Vagina (tissue), 2 donors: Measurements from ENCODE around the gene PNKD. TPM values are rescaled to one million over a fixed set of nuclear protein-coding genes. Genes with fewer than 3 reads are reported as not detected.

Source experiments
- DNase-seq, 2 donors: peaks; one replicate each; pipeline ENCODE4 v3.0.0-alpha.2; 2017; ENCODE audit errors: extremely low spot score in 2 of 2
- H3K27ac ChIP-seq: fragments of 200-600 bp; sonication (generic); one replicate; pipeline ENCODE4 v1.5.1; 2019
- H3K27me3 ChIP-seq: fragments of 200-600 bp; sonication (generic); one replicate; pipeline ENCODE4 v1.5.1; 2019
- H3K36me3 ChIP-seq, 2 donors: fragments of 200-600 bp; sonication (generic); one replicate each; pipeline ENCODE4 v1.5.1; 2017 to 2019
- H3K4me1 ChIP-seq: fragments of 200-600 bp; sonication (generic); one replicate; pipeline ENCODE4 v1.5.1; 2019
- H3K4me3 ChIP-seq, 2 donors: fragments of 200-600 bp; sonication (generic); 1 replicate in 1 of 2; 2 replicates in 1 of 2; pipeline ENCODE4 v1.5.1; 2016 to 2019
- H3K9me3 ChIP-seq: fragments of 200-600 bp; sonication (generic); one replicate; pipeline ENCODE4 v1.5.1; 2019
- POLR2A ChIP-seq, 2 donors: fragments of 450-650 bp; IDR thresholded peaks; one replicate each; pipeline ENCODE4 v1.6.1; 2017; ENCODE audit warnings: antibody characterized with exemption in 2 of 2, mild to moderate bottlenecking in 2 of 2, moderate library complexity in 2 of 2
- POLR2AphosphoS5 ChIP-seq, 2 donors: sonication (generic); formaldehyde crosslinking; IDR thresholded peaks; one replicate each; pipeline ENCODE4 v1.9.0; 2017; ENCODE audit warnings: antibody characterized with exemption in 2 of 2, mild to moderate bottlenecking in 2 of 2, low read depth in 1 of 2; ENCODE audit not compliant: insufficient read depth in 1 of 2
- intact Hi-C: fragments of 100-400 bp; cut with DNase I; formaldehyde crosslinking; loops from one replicate; pipeline ENCODE4 v1.15.1; 2023
- total RNA-seq: library from RNA; depleted of rRNA; stranded (reverse); fragments of >200 nt; gene quantifications from one replicate; pipeline ENCODE4 v1.2.3, GENCODE V29; 2016
- TF ChIP-seq, protein P1 (sequence below), 3 experiments: fragments of 450-650 bp in 2 of 3; fragments of 200-600 bp in 1 of 3; sonication (generic) in 1 of 3; IDR thresholded peaks; one replicate each; pipeline ENCODE4 v1.5.1; 2017 to 2019; ENCODE audit warnings: antibody characterized with exemption in 3 of 3, mild to moderate bottlenecking in 2 of 3, moderate library complexity in 2 of 3

Gene PNKD
- total RNA-seq, 1 donor from 2014 or later = 28.7 TPM

DNA sequence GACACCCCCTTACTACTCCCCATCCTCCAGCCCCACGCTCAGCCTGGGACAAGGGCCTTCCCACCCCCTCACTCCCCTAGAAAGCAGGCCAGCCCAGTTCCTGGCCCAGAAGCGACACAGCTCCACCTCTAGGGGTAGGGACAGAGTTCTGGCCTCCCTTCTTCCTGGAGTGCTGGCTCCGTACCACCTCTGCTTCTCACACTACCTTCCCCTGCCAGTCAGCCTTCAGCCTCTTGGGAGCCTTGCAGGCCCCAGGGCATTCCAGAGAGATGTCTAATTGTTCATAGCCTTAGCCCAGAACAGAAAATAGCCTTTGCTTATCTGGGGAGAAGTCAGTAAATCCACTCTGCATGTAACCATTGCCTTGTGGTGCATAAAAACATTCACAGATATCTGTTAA, 73.3 kb downstream of the PNKD start:
- Histone ChIP-seq H3K4me1 (peaks cover 10% of the 10 kb centered on the region), H3K4me3 (no peak overlapping the region), H3K27ac (no peak overlapping the region), H3K36me3 (no peaks in the 10 kb centered on the region), H3K27me3 (no peaks in the 10 kb centered on the region), H3K9me3 (no peaks in the 10 kb centered on the region)
- TF ChIP-seq POLR2A (IDR thresholded peaks at IDR 0.05) = no peak
- no peak for TF ChIP-seq POLR2AphosphoS5 (IDR thresholded peaks at IDR 0.05; ENCODE audit: insufficient read depth in 1 of 2, low read depth in 1 of 2)
- TF ChIP-seq, protein P1, sequence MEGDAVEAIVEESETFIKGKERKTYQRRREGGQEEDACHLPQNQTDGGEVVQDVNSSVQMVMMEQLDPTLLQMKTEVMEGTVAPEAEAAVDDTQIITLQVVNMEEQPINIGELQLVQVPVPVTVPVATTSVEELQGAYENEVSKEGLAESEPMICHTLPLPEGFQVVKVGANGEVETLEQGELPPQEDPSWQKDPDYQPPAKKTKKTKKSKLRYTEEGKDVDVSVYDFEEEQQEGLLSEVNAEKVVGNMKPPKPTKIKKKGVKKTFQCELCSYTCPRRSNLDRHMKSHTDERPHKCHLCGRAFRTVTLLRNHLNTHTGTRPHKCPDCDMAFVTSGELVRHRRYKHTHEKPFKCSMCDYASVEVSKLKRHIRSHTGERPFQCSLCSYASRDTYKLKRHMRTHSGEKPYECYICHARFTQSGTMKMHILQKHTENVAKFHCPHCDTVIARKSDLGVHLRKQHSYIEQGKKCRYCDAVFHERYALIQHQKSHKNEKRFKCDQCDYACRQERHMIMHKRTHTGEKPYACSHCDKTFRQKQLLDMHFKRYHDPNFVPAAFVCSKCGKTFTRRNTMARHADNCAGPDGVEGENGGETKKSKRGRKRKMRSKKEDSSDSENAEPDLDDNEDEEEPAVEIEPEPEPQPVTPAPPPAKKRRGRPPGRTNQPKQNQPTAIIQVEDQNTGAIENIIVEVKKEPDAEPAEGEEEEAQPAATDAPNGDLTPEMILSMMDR (IDR thresholded peaks at IDR 0.05) = no peak
- intact Hi-C loops = no loop called here
- DNase-seq = no peak

DNA sequence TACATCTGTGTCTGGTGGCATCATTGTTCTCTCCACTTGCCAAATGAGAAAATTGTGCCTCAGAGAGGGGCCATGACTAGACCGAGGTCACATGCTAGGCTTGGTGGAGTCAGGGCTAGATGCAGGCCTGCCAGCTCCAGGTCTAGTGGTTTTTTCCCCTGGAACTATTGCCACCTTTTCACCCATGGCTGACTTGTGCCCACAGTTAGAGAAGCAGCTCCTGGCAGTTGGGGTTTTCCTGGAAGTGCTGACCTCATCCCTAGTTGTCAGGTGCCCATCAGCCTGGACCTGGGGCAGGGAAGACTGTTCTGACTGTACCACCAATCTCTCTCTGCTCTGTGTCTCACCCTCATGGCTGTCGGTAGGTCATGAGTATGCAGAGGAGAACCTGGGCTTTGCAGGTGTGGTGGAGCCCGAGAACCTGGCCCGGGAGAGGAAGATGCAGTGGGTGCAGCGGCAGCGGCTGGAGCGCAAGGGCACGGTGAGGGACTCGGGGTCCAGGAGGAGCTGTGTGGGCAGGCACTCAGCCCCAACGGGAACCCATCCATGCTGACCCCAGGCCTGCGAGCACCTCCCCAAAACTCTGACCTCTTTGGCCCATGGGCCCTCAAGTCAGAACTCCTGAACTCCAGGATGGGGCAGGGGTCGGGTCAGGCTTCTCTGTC, 73.9 kb downstream of the PNKD start:
- no peaks in the 10 kb centered on the region for H3K36me3 ChIP-seq
- H3K9me3 ChIP-seq = no peaks in the 10 kb centered on the region
- TF ChIP-seq, protein P1 (IDR thresholded peaks at IDR 0.05) = no peak
- no peak for TF ChIP-seq POLR2A (IDR thresholded peaks at IDR 0.05)
- no peak for TF ChIP-seq POLR2AphosphoS5 (IDR thresholded peaks at IDR 0.05; ENCODE audit: insufficient read depth in 1 of 2, low read depth in 1 of 2)
- DNase-seq = no peak
- intact Hi-C loops = no loop called here
- no peak overlapping the region for H3K27ac ChIP-seq
- H3K27me3 ChIP-seq = no peaks in the 10 kb centered on the region
- no peak overlapping the region for H3K4me3 ChIP-seq
- H3K4me1 ChIP-seq = peaks cover 10% of the 10 kb centered on the region

DNA sequence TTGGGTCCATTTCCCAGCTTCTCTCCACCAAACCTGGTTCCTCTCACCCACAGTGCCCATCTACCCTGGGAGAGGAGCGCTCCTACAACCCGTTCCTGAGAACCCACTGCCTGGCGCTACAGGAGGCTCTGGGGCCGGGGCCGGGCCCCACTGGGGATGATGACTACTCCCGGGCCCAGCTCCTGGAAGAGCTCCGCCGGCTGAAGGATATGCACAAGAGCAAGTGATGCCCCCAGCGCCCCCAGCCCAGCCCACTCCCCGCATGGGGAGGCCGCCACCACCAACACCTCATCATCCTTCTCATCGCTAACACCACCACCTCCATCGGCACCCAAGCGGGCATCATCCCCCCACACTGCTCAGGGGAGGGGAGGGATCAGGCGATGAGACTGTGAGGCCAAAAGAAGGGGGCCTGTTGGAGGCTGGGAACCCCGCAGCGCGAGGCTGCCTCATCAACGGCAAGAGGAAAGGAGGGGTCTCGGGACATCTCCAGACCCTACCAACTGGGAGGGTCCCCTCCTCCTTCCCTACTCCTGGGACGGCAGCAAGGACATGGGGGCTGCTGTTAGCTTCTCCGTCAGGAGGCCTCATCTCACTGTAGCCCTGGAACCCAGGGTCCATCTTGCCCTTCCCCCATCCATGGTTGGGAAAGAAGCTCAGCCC, 74.6 kb downstream of the PNKD start:
- intact Hi-C loops = no loop called here
- Histone ChIP-seq H3K27me3 (no peaks in the 10 kb centered on the region), H3K4me3 (no peak overlapping the region), H3K27ac (no peak overlapping the region), H3K9me3 (no peaks in the 10 kb centered on the region), H3K36me3 (no peaks in the 10 kb centered on the region), H3K4me1 (peaks cover 10% of the 10 kb centered on the region)
- TF ChIP-seq POLR2A (IDR thresholded peaks at IDR 0.05) (no peak), POLR2AphosphoS5 (IDR thresholded peaks at IDR 0.05; ENCODE audit: insufficient read depth in 1 of 2, low read depth in 1 of 2) (no peak)
- TF ChIP-seq, protein P1 (IDR thresholded peaks at IDR 0.05) = no peak
- no peak for DNase-seq

DNA sequence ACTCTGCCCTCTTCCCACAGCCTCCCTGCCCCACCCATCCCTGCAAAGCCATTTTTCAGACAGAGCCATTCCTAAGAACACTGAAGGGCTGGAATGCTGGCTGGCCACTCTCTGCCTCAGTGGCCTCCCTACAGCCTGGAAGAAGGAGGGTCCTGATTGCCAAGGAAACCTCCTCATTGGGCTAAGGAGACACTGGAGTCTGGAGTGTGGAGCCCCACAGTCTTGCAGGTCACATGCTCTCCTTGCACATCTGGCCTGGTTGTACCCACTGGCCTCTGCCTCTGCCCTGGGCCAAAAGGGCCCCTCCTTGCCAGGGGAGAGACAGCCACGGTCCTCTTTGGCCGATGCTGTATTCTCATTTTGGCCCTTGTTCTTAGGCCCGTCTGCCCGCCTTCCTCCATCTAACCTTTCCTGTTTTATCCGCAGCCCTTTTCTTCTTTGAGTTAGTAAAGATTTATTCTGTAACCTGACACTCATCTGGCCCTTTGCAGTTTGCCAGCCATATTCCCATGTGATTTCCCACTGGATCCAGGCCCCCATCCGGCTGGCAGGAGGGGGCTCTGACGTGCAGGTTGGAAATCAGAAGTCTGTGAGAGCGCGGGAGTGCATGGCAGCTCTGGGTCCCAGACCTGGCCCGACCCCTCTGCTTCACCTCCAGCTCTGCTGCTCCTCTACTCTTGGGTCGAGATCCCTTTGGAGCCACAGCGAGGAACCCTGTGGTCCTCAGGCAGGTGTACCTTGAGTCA, 75.3 kb downstream of the PNKD start:
- TF ChIP-seq POLR2AphosphoS5 (IDR thresholded peaks at IDR 0.05; ENCODE audit: insufficient read depth in 1 of 2, low read depth in 1 of 2) = no peak
- TF ChIP-seq, protein P1 (IDR thresholded peaks at IDR 0.05) = no peak
- no peak for TF ChIP-seq POLR2A (IDR thresholded peaks at IDR 0.05)
- H3K9me3 ChIP-seq = no peaks in the 10 kb centered on the region
- H3K27ac ChIP-seq = no peak overlapping the region
- no peaks in the 10 kb centered on the region for H3K27me3 ChIP-seq
- intact Hi-C loops = no loop called here
- no peak for DNase-seq
- no peaks in the 10 kb centered on the region for H3K36me3 ChIP-seq
- peaks cover 10% of the 10 kb centered on the region for H3K4me1 ChIP-seq
- no peak overlapping the region for H3K4me3 ChIP-seq
